NCI-H460 (cell line): ENCODE measurements around the gene ETDC. TPM values are rescaled to one million over a fixed set of nuclear protein-coding genes. Genes with fewer than 3 reads are reported as not detected.
"Not testable (repeated sequence)": the region's sequence is repeated elsewhere in the genome, so short reads cannot be mapped to it uniquely, and the experiment has no call there.

ENCODE experiments used
- DNase-seq: peaks from one replicate; pipeline ENCODE4 v3.0.0-alpha.2; 2016; ENCODE audit warnings: low read depth; ENCODE audit errors: extremely low read depth
- polyA plus RNA-seq: library from polyadenylated mRNA; depleted of rRNA; stranded (reverse); fragments of >200 nt; gene quantifications from 2 replicates; pipeline ENCODE4 v1.2.3, GENCODE V29; 2014; cell fraction: nucleus; rRNA removed
- total RNA-seq: library from RNA; depleted of rRNA; stranded (reverse); fragments of >200 nt; shearing (Covaris generic); gene quantifications from 2 replicates; pipeline ENCODE4 v1.2.3, GENCODE V29; 2014; rRNA removed

Gene ETDC
- not detected in 2 replicates for total RNA-seq
- not detected in 2 replicates for polyA plus RNA-seq

DNA sequence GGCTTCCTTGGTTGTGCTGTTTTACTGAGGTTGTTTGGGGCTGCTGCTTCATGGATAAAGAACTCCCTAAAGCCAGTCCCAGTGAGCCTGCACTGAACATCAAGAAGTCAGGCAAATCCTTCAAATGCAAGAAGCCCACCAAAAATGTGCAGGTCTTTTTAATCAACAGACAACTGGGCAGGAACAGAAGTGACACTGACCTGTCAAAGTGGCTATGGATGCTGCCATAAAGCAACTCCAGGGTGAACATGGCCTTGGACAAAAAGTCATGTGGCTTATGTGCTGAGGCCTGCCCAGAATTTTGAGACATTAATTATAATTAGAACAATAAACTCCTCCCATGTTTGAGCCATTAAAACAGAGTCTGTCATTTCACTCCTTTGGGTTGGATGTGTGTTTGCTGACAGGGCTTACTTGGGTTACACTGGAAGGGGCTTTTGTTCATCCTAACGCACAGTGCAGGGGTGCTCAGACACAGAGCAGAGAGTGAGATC lies at the start of gene ETDC:
Gene ETDC, plus strand, starts transcription at position 51 of the 494 bp plus-strand sequence. Its CDS starts 0 bp downstream, at position 51.
- no peak for DNase-seq

GRCh38 chrX:135260976-135261375 lies 48.3 kb upstream of the ETDC start:
- DNase-seq = not testable (repeated sequence)

DNA sequence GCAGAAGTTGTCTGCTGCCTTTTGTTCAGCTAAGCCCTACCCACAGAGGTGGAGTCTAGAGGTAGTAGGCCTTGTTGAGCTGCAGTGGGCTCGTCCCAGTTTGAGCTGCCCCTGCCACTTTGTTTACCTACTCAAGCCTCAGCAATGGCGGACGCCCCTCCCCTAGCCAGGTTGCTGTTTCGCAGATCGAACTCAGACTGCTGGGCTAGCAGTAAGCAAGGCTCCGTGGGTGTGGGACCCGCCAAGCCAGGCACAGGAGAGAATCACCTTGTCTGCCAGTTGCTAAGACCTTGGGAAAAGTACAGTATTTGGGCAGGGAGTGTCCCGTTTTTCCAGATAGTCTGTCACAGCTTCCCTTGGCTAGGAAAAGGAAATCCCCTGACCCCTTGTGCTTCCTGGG lies 45.9 kb upstream of the ETDC start:
- not testable (repeated sequence) for DNase-seq

DNA sequence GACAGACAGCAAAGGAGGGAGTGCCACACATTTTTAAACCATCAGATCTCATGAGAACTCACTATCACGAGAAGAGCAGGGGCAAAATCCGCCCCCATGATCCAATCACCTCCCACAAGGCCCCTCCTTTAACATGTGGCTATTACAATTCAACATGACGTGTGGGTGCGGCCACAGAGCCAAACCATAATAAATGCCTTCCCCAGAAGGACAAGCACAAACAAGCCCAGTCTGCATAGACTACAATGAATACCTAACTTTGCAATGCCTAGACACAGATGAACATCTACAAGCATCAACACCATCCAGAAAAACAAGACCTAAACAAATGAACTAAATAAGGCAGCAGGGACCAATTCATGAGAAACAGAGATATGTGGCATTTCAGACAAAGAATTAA lies 45.1 kb upstream of the ETDC start:
- DNase-seq = no peak

- DNase-seq = no peak
Observed at GRCh38 chrX:135273162-135273561, 36.1 kb upstream of the ETDC start.

- DNase-seq = no peak
Observed at GRCh38 chrX:135275973-135276372, 33.3 kb upstream of the ETDC start.

GRCh38 chrX:135287266-135287823 lies 21.9 kb upstream of the ETDC start:
- no peak for DNase-seq

DNA sequence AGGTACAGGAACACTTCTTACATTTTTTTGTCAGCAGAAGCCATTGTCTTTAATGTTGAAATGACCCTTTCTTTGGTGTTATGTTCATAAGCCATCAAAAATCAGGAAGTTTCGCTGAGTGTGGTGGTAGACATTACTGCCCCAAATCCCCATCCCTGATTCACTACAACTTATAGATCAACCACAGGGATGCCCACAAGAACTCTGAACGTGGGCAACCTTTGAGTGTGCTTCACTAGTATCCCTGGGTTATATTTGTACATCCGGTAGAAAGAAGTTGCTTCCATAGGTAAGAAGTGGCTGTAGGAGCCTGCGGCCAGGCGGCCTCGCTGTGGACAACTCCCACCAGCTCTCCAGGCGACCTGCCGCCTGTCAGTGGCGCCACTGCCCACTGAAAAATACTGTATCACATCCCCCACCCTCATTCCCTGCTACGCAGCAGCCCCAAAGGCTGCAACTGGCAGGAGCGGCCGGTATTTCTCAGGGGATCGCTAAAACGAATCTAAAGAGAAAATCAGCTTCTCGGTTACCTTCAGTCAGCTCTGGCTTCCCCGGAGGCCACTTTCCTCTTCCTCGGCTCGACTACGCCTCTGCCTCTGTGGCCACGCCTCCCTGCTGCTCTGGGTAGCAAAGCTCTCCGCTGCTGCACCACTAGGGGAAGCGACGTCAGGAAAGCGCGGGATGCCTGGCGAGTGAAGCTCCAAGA lies 13.9 kb upstream of the ETDC start:
- DNase-seq = no peak

DNA sequence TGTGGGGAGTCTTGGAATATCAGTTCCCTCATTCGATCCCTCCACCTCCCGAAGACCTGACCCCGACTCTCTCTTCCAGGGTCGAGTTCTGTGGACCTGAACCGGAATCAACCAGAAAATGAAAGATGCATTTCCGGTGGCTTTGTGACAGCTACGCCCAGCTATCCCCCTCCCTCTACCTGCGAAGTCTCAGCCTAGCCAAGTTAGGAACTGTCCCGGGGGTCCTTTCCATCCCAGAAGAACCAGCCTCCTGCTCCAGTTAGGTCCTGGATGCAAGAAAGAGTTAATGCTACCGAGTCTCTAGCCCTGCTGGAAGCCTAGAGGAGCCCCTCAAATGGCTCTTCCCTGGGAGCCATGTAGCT lies 13.4 kb upstream of the ETDC start:
- DNase-seq = no peak

- no peak for DNase-seq
Observed at GRCh38 chrX:135302269-135302873, 6.9 kb upstream of the ETDC start.

DNA sequence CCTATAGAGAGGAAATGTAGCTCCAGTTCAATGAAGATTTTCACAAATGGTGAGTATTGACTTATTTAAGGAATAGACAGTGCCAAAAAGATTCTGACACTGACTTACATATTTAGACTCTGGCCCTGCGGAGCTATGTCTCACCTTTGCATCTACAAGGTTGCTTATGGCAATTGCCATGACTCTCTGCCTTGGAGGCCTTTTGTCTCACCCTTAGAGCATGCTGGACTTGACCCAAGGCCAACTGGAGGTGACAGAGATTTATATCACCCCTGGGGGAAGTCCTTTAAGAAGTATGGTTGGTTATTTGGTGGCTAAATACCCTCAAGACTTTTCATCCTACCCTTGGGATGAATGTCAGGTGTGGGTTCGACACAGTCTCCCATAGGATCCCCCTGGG lies 4.5 kb upstream of the ETDC start:
- DNase-seq = no peak

- DNase-seq = no peak
Observed at GRCh38 chrX:135307171-135307570, 2.1 kb upstream of the ETDC start.

DNA sequence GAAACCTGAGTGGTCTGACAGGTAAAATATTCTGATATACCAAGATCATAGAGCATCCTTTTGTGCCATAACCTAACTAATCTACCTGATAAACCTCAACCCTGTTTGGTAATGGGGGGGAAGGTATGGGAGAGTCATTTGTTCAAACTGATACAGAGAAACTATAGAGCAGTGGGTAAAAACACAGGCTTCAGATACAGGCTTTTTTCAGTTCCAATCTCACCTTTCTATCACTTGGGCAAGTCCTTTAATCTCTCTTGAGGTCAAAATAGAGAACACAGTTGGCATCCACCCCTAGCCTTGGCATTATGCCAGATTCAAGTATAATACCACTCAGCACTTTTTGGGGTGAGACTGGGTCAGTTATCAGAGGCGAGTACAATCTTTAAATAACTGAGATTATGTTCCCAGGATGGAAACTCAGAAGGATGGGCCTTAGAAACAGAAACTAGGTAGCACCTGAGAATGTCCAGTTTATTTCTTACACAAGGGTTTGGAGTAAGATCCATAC lies 880 bp upstream of the ETDC start:
- DNase-seq = no peak

DNA sequence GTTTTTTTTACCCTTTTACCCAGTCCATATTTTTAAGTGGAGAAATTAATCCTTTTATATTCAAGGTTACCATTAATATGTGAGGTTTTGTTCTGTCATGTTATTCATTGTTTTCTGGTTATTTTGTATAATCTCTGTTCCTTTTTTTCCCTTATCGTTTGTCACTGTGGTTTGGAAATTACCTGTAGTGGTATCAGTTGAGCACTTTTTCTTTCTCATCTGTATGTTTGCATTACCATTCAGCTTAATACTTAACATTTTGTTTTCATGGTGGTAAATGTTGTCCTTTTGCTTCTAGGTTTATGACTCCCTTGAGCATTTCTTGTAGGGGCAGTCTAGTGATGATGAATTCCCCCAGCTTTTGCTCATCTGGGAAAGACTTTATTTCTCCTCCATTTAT lies 6.6 kb downstream of the ETDC start:
- no peak for DNase-seq

DNA sequence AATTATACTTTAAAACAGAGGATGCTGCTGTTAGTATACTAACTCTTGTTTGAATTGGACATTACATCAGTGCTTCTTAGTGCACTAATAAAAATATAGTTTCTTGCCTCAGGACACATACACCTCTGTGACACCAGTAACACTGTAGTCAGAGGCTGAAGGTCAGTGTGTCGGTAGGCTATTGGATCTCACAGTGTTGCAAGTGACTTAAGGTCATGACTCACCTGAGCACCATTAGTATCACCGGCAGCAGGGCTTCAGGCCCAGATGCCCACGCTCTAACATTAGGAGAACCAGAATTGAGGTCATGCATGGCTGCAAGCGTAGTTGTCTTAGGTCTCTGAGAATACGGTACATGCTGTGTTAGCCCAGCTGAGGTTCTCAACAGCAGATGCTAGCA lies 15.2 kb downstream of the ETDC start:
- no peak for DNase-seq

DNA sequence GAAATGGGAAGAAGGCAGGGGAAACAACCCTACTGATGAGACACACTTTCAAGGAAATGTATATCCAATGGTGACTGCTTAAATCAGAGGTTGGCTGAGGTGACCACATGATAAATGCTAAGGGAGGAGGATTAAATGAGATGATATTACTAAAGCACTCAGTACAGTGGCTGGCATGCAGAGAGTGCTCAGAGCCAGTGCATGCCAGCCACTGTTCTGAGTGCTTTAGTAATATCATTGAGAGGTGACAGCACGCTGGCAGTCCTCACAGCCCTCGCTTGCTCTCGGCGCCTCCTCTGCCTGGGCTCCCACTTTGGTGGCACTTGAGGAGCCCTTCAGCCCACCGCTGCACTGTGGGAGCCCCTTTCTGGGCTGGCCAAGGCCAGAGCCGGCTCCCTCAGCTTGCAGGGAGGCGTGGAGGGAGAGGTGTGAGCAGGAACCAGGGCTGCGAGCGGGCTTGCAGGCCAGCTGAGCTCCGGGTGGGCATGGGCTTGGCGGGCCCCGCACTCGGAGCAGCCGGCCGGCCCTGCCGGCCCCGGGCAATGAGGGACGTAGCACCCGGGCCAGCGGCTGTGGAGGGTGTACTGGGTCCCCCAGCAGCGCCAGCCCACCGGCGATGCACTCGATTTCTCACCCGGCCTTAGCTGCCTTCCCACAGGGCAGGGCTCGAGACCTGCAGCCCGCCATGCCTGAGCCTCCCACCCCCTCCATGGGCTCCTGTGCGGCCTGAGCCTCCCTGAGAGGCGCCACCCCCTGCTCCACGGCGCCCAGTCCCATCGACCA lies 15.9 kb downstream of the ETDC start:
- not testable (repeated sequence) for DNase-seq

DNA sequence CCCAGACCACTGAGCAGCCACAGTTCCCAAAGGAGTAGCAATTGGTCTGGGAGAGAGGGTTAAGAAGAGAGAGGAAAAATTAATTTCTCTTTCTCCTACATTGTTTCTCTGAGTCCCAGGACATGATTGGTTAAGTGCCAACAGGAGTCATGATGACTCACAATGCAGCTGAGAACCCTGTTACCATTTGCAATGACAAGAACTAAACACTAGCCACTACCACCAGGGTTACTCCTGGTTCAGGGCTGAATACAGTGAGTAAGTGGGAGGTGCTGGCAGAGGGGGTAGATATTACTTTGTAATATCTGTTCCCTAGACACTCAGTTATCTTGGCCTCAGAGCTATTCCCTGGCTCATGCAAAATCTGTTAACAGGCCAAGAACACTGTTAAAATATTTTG lies 18.0 kb downstream of the ETDC start:
- no peak for DNase-seq

- no peak for DNase-seq
Observed at GRCh38 chrX:135328421-135329005, 19.2 kb downstream of the ETDC start.

GRCh38 chrX:135330706-135331105 lies 21.4 kb downstream of the ETDC start:
- DNase-seq = no peak

DNA sequence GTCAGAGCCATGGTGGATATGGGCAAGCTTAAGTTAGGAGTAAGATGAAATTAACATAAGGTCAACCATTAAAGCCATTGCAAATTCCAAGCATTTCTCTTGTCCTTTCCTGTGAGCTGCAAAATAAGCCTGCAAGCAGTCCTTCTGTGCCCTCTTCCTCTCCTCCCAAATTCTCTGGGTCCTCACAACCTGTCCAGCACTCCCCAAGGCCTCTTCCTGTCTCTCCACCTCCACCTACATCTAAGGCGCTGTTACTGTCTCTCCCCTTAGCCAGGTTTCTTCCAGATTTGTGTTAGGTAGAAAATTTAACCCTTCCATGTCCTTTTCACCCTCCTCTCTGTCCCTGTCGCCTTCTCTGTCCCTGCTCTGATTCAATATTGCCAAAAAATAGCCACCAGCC lies 22.2 kb downstream of the ETDC start:
- DNase-seq = no peak

DNA sequence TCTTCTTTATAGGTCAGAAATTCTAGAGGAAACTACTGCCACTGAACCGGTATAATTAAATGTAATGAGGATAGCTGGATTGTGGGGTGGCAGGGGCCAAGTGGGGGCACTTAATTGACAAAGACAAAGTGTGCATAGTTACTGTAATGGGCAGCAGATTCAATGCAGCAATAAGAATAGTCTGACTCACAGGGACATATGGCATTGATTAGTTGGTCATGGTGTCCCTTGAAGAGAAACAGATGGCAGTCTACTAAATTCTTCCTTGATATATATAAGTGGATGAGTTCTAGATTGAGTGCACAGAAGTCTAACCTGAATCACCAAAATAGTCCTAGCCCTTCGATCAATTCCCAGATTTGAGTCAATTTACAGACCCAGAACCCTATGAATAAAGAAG lies 31.6 kb downstream of the ETDC start:
- DNase-seq = no peak
